Ramos (cell line): ENCODE data around the gene NOXA1.

ENCODE experiments used
- in situ Hi-C: fragments of 300-500 bp; cut with MboI; formaldehyde crosslinking; loops from one replicate; pipeline ENCODE4 v1.14.3; 2022; ENCODE audit warnings: low sequenced_read_pairs; ENCODE audit not compliant: unreplicated experiment

Gene NOXA1

GRCh38 chr9:137421838-137422603, 1.2 kb upstream of the NOXA1 start:
- in situ Hi-C loops, result no loop called here

- in situ Hi-C loops, result no loop called here
Observed at GRCh38 chr9:137423514-137424291, 510 bp downstream of the NOXA1 start.

DNA sequence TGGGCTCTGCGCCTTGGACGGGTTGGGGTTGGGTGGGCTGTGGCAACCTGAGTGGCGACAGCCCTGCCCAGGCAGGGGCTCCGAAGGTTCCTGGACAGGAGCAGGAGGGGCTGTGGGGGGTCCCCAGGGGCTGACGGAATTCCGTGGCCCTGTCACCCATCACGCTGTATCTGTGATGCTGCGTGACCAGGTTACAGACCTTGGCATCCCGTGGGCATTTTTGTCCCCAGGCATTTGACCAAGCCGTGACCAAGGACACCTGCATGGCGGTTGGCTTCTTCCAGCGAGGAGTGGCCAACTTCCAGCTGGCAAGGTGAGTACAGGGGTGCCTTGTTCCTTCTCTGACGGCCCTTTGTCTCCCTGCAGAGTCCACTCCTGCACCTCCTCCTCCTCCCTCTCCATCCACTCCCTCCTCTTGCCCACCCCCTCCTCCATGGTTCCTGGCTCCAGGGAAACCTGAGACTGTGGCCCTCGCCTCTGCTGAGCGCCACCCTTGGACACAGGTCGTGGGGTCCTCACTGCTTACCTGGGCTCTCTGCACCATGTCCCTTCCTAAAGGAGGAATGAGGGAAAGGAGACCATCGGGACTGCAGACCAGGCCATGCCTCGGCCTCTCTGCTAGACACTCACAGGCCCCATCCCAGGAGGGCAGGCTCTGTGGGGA, 3.0 kb downstream of the NOXA1 start:
- in situ Hi-C loops, result loop anchor here (25.0 kb wide), 1 partner anchor 364 kb away; the partner anchor contains the start of genes ENTPD2 and SAPCD2

DNA sequence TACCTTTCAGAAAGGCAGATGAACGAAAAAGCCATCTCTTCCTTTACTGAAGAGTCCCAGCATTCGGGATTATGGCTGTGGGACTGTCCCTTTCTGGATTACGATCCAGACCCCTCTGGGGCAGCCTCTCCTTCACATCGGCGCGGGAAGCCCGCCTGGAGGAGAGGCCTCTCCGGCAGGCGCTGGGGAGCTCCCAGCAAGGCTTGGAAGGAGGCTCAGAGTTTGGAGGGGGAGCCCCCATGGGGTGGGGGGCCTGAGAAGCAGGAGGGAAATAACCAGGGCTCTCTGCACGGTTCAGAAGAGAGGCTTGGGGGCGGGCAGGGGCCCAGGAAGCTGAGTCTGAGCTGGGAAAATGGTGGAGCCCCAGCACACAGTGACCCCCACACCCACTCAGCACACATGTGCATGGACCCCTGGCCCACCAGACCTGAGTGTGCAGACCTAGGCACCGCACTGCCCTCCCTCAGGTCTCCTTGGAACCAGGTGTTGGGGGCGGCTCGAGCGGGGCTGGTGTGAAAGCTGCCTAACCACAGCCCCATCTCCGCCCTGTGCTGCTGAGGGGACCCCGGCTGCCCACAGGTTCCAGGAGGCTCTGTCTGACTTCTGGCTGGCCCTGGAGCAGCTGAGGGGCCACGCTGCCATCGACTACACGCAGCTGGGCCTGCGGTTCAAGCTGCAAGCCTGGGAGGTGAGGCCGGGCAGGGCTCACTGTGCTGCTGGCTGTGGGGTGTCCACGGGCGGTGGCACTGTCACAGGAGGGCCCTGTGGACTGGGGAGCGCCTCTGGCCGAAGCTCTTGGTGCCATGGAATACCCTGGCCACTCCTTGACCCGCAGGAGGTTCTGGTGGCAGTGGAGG, 4.5 kb downstream of the NOXA1 start:
- in situ Hi-C loops, result loop anchor here (25.0 kb wide), 1 partner anchor 365 kb away; the partner anchor contains the start of genes ENTPD2 and SAPCD2

DNA sequence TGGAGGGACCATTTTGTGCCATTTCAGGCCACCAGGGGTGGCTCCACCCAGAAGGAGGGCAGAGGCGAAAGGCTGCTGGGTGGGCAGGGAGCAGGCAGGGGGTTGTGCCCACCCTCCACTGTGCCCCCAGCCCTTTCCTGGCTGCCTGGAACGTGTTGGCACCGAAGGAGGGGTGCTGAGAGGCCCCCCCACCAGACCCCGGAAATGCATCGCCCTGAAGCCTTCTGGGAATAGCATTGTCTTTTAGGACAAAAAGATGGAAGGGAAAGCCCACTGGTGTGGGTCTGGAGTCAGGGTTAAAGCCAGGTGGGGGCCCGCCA, 5.1 kb downstream of the NOXA1 start:
- in situ Hi-C loops, result loop anchor here (25.0 kb wide), 1 partner anchor 366 kb away; the partner anchor contains the start of genes ENTPD2 and SAPCD2

GRCh38 chr9:137428841-137429545, 5.8 kb downstream of the NOXA1 start:
- in situ Hi-C loops, result loop anchor here (25.0 kb wide), 1 partner anchor 367 kb away; the partner anchor contains the start of genes ENTPD2 and SAPCD2

- in situ Hi-C loops, result loop anchor here (25.0 kb wide), 1 partner anchor 367 kb away; the partner anchor contains the start of genes ENTPD2 and SAPCD2
Observed at GRCh38 chr9:137429546-137429890, 6.3 kb downstream of the NOXA1 start.

- in situ Hi-C loops, result loop anchor here (25.0 kb wide), 1 partner anchor 368 kb away; the partner anchor contains the start of genes ENTPD2 and SAPCD2
Observed at GRCh38 chr9:137429974-137430722, 7.0 kb downstream of the NOXA1 start.

DNA sequence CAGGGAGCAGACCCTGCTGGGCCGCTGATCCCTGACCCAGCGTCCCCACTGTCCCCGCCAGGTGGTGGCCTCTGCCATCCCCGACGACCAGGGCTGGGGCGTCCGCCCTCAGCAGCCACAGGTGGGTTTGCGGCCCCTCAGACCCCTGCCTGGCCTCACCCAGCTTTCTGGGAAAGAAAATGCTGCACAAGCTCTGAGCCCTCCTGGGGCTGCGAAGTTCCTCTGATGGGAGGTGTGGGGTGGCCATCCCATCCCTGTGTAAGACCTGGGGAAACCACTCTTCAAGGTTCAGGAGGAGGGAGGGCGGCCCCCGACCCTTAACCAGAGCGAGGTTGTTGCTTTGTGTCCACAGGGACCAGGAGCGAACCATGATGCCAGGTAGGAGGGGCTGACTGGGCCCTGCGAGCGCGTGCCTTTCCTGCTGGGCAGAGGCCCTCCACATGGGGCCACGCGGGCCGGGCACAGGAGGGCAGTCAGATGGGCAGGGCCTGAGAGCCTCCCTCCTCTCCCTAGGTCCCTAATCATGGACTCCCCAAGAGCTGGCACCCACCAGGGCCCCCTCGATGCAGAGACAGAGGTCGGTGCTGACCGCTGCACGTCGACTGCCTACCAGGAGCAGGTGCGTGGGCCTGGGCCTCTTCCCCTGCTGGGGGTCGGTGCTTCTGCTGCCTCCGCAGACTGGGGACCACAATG, 7.7 kb downstream of the NOXA1 start:
- in situ Hi-C loops, result loop anchor here (25.0 kb wide), 1 partner anchor 369 kb away; the partner anchor contains the start of genes ENTPD2 and SAPCD2

- in situ Hi-C loops, result loop anchor here (25.0 kb wide), 1 partner anchor 369 kb away; the partner anchor contains the start of genes ENTPD2 and SAPCD2
Observed at GRCh38 chr9:137431416-137431931, 8.3 kb downstream of the NOXA1 start.

DNA sequence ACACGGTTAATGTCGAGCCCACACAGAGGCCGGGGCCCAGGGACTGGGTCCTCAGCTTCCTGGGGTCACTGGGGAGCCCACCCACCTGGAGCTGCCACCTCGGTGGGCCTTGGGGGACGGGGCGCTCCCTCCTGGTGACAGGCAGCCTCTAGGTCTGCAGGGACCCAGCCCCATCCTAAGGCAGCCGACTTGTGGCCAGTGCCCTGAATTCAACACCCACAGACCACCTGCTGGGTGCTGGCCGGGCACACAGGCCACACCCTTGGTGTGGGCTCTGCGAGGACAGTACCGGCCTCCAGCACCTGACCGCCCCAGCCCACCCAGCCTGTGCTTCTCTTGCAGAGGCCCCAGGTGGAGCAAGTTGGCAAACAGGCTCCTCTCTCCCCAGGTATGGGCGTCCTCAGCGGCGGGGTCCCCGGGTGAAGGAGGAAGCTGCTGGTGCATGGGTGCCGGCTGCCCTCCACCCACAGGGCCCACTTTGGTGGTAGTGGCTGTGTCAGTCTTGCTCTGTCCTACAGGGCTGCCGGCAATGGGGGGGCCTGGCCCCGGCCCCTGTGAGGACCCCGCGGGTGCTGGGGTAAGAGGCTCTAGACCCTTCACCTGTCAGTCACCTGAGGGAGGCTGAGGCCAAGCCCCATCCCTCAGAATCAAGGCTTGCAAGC, 9.6 kb downstream of the NOXA1 start:
- in situ Hi-C loops, result loop anchor here (25.0 kb wide), 1 partner anchor 371 kb away; the partner anchor contains the start of genes ENTPD2 and SAPCD2

GRCh38 chr9:137433349-137433915, 10.2 kb downstream of the NOXA1 start:
- in situ Hi-C loops, result loop anchor here (25.0 kb wide), 1 partner anchor 371 kb away; the partner anchor contains the start of genes ENTPD2 and SAPCD2

GRCh38 chr9:137433916-137434431, 10.8 kb downstream of the NOXA1 start:
- in situ Hi-C loops, result loop anchor here (25.0 kb wide), 1 partner anchor 372 kb away; the partner anchor contains the start of genes ENTPD2 and SAPCD2

DNA sequence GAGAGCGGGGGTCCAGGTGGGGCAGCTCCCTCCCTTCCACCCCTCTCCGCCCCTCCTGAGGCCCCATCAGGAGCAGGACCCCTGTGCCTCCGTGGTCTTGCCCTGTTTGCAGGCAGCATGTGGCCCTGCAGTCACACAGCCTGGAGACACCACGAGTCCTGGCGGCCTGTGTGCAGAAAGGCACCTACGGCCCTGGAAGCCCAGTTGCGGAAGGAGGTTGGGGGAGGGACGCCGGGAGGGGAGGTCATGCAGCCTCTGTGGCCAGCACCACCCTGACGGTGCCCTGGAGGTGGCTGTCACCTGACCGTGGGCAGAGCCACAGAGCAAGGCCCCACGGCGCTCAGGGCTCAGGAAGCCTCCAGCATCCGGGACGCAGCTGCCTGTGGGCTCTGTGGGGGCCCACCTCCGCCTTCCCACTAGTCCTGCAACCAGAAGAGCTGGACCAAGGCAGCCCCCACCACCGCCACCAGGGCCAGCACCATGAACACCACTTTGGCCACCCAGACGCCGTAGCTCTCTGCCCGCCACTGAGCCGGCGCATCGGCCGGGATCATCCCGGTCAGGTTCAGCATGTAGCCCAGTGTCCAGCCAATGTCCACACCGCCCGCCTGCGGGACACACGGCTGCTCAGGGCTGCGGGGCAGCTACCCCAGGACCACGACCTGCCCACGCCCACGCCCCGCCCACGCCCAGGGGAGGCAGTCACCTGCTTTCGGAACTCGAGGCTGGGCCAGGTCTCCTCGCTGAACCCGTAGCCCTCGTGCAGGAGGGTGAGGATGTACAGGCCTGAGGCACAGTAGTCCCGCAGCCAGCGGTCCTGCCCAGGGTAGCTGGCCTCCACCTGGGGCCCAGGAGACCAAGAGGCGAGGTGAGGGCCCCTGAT, 11.5 kb downstream of the NOXA1 start:
- in situ Hi-C loops, result loop anchor here (25.0 kb wide), 1 partner anchor 372 kb away; the partner anchor contains the start of genes ENTPD2 and SAPCD2

DNA sequence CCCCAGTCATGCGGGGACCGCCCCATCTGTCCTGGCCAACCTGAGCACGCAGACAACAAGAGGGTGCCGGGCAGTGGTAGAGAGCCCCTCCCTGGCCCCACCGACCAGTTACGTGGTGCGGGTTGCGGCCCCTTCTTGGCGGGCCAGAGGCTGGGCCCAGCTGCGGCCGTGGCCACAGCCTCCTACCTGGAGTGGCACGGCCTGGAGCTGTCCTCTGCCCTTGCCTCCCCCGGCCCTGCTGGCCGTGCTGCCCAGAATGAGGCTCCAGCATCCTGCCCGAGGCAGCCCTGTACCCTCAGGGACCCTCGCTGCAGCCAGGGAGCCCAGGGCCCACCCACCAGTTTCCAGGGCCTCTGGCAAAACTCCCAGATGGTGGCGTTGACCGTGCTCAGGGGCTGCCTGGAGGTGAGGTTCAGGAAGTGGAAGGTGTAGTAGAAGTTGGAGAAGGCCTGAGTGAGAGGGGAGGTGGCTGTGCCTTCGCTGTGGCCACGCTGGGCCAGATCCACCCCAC, 12.2 kb downstream of the NOXA1 start:
- in situ Hi-C loops, result loop anchor here (25.0 kb wide), 1 partner anchor 373 kb away; the partner anchor contains the start of genes ENTPD2 and SAPCD2
